HG02678 (cell line): ENCODE measurements around the gene IGSF21.

Source experiments
- ATAC-seq: cut with Tn5 transposase; IDR thresholded peaks from one replicate; pipeline ENCODE4 v1.9.1; 2021; ENCODE audit warnings: mild to moderate bottlenecking, moderate library complexity; ENCODE audit not compliant: unreplicated experiment

The IGSF21 gene

DNA sequence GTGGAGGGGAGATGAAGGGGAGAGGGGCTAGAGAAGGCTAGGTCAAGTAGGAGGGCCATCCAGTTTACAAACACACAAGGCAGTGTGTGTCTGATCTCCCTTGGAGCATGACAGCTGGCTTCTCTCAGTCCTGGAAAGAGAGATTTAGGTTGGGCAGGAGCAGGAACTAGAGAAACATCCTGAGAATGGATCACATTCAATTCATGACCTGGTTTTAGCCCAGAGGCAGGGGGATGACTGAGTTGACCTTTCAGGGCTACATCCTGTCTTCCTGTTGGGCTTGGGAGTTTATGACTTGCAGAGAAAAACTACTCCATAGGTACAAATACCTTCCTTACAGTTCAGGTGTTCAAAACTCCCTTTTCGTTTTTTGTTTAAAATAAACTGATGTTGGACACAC is 97.0 kb downstream of the IGSF21 start:
- ATAC-seq: no peak

- no peak for ATAC-seq
These were observed 97.7 kb downstream of the IGSF21 start for GRCh38 chr1:18205319-18205718.

- no peak for ATAC-seq
These were observed 104.2 kb downstream of the IGSF21 start for GRCh38 chr1:18211764-18212163.

GRCh38 chr1:18217398-18218043 is 109.9 kb downstream of the IGSF21 start:
- no peak for ATAC-seq

- ATAC-seq: no peak
These were observed 122.0 kb downstream of the IGSF21 start for GRCh38 chr1:18229625-18230024.

DNA sequence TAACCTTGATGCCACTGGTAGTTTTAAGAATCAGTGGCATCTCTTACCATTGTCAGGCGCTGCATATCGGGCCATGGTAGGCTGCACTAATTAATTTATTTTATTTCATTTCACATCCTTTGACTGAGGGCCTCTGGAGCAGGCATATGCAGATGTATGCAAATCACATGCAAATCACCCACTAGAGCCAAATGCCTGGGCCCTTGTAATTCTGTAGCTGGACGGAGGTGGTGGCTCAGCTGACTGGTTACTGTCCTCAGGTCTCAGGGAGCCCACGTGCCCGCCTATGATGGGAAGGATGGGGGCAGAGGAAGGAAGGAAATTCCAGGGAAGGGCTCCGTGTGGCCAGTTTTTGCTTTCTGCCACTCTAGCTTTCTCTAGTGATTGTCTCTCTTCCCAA is 122.7 kb downstream of the IGSF21 start:
- ATAC-seq: no peak

GRCh38 chr1:18230840-18231239 is 123.2 kb downstream of the IGSF21 start:
- ATAC-seq: no peak

DNA sequence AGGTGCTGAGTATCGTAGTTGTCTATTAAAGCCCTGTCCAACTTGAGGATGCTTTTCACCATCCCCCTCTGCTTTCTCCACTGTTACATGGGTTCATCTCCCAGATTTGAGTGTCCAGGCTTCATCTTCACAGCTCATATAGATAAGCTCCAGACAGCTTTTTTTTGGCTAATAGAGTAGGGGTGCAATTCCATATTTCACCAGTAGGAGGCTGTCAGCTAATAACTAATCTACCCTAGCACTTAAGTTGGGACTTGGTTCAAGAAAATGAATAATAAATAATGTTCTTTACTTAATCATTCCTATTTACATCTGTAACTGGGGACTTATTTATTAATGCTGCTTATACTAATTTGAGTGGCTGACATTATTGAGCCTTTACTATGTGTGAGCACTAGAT is 124.5 kb downstream of the IGSF21 start:
- ATAC-seq: no peak

DNA sequence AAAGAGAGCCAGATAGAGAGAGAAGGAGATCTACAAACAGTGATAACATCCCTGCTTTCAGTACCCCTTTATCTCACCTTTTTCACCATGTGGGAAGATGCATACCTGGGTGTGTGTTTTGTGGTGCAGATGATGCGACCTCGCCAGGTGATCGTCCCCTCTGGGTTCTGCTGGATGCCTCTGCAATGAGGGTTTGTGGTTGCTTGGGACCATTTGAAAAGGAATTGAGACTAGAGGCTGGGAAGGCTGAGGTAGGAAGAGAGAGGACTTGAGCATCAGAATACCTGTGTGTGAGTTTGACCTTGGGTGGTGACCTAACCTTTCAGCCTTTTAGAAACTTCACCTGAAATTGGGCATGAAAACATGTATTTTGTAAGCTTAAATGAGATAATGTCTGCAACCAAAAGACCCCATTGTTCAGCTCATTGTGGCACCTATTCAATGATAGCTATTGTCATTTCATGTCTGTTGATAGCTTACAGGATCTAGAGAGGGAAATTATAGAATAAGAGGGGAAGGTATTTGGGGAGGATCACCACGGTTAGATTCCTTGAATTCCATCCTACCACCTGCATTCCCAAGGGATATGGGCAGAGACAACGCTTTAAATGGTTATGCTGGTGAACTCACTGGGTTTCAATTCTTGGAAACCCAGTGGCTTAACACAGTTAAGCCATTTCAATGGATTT is 125.7 kb downstream of the IGSF21 start:
- no peak for ATAC-seq

GRCh38 chr1:18234790-18235242 is 127.2 kb downstream of the IGSF21 start:
- no peak for ATAC-seq

- no peak for ATAC-seq
These were observed 129.8 kb downstream of the IGSF21 start for GRCh38 chr1:18237371-18237770.

GRCh38 chr1:18238190-18238589 is 130.6 kb downstream of the IGSF21 start:
- no peak for ATAC-seq

DNA sequence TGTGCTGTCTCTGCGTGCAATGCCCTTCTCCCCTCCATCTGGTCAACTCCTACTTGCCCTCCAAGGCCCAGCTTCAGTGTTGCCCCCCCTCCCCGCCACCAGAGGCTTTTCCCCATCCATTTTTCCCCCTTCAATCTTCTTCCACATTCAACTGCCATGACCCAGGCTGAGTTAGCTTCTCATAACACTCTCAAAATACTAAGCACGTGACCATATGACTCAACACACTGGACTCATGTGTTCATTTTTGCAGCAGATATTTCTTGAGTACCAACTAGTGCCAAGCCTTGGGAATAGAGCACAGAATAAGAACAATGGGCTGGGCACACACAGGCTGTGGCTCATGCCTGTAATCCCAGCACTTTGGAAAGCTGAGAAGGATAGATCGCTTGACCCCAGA is 132.1 kb downstream of the IGSF21 start:
- ATAC-seq: no peak

- no peak for ATAC-seq
These were observed 133.3 kb downstream of the IGSF21 start for GRCh38 chr1:18240906-18241305.

DNA sequence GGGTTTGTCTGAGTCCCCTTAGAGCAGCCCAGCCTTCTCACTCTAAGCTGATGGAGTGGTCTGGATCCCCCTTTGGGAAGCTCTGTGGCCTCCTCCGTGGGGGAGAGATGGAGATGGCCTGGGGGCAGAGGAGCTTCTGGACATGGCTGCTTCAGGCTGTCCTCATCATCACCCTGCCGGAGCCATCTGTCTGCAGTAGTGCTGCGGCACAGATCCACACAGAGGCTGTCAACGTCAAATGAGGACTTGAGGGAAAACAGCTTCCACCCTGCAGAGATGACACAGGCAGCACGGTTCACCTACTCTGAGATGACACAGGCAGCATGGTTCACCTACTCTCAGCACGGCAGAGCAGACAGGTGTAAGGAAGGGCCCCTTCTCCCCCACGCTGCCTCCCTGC is 134.3 kb downstream of the IGSF21 start:
- ATAC-seq: no peak

GRCh38 chr1:18243503-18244175 is 136.0 kb downstream of the IGSF21 start:
- ATAC-seq: no peak

GRCh38 chr1:18244762-18245161 is 137.2 kb downstream of the IGSF21 start:
- ATAC-seq: no peak

GRCh38 chr1:18245647-18246046 is 138.0 kb downstream of the IGSF21 start:
- no peak for ATAC-seq

- no peak for ATAC-seq
These were observed 138.9 kb downstream of the IGSF21 start for GRCh38 chr1:18246543-18246942.

DNA sequence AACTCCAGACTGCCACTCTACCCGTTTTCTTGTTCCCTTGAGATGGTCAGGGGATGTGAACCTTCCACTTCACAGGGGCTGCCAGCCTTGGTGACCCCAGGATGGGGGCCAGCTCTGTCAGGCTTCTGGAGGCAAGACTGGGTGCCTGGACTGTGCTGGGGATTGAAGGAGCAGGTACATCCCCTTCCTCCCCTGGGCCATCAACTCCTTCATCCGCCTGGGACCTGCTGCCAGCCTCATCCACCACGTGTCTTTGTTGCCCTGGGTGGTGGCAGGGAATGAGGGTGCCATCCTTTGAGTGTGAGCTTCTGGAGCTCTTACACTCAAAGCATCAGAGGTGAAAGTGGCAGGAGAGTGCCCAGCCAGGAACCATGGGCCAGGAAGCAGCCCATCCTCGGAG is 139.6 kb downstream of the IGSF21 start:
- no peak for ATAC-seq

DNA sequence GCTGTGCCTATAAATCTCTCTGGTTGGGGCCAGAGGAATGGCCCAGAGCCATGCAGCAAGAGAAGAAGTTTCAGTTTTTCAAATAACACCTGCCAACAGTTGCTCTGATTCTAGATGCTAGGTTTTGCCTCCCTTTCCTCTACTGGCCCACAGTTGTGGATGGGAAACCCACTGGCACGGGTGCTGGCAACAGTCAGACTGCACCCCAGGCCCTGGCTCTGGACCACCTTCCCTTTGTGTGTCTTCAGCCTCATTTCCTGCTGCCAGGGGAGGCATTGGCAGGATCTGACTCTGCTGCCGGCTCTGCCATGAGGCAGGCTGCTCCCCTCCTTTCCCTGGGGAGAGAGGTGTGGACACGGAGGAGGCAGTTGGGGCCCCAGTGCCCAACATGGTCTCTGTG is 142.0 kb downstream of the IGSF21 start:
- no peak for ATAC-seq

DNA sequence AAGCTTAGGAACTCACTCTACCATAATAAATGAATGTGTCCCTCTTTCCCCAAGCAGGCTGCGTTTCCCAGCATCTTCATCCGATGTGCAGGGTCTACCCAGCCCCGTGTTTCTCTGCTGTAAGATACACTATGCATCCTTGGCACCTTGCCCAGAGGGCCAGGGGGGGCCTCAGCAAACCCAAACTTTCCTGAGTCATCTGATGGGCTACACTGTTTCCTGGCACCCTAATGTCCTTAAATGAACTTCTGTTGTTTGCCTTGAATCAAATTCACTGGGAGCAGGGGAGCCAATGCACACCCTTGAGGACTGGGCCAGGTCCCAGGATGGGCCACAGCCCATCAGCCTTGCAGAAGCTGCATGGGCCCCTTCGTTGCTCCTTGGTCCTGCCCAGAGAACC is 145.5 kb downstream of the IGSF21 start:
- ATAC-seq: no peak
